Neural progenitor cell (in vitro differentiated cells): ENCODE data around the gene CACNG3.

Experiments used
- CTCF ChIP-seq: fragments of 200-600 bp; sonication (generic); IDR thresholded peaks from 2 replicates; pipeline ENCODE4 v1.5.1; 2017; ENCODE audit warnings: antibody characterized with exemption, mild to moderate bottlenecking
- EZH2phosphoT487 ChIP-seq: fragments of 200-600 bp; sonication (generic); IDR thresholded peaks from 2 replicates; pipeline ENCODE4 v1.6.1; 2017; ENCODE audit warnings: antibody characterized with exemption

- TF ChIP-seq CTCF (no peak), EZH2phosphoT487 (no peak)
Observed at GRCh38 chr16:24367186-24367710, 111.1 kb downstream of the CACNG3 start.
